Neural progenitor cell (in vitro differentiated cells): Measurements from ENCODE around the gene SDR39U1.

ENCODE experiments used
- CTCF ChIP-seq: fragments of 200-600 bp; sonication (generic); IDR thresholded peaks from 2 replicates; pipeline ENCODE4 v1.5.1; 2017; ENCODE audit warnings: antibody characterized with exemption, mild to moderate bottlenecking
- EZH2phosphoT487 ChIP-seq: fragments of 200-600 bp; sonication (generic); IDR thresholded peaks from 2 replicates; pipeline ENCODE4 v1.6.1; 2017; ENCODE audit warnings: antibody characterized with exemption

GRCh38 chr14:24399999-24400718 is 42.4 kb downstream of the SDR39U1 start:
- TF ChIP-seq EZH2phosphoT487 = no peak
- TF ChIP-seq CTCF = no peak
